ENCODE data around the gene IL17RA. TPM values are rescaled to one million over a fixed set of nuclear protein-coding genes. Genes with fewer than 3 reads are reported as not detected.

Gene IL17RA
- total and polyA plus RNA-seq, 8 donors, result 7.6 to 61.6 (median 8.4) TPM

- Histone ChIP-seq H3K9me3 (no peaks in the 10 kb centered on the region), H3K27me3 (peaks cover 33 to 50% of the 10 kb centered on the region in 2 donors), H3K36me3 (no peaks in the 10 kb centered on the region), H3K27ac (no peak overlapping the region), H3K4me3 (peak overlapping the region; percentile 25 to 56), H3K4me1 (peaks cover 0 to 62% of the 10 kb centered on the region in 2 donors)
- DNase-seq (no peak), ATAC-seq (no peak)
- intact Hi-C loops (cut with DNase I), result no loop called here
- TF ChIP-seq CTCF (IDR thresholded peaks at IDR 0.05), result no peak
Measured at GRCh38 chr22:17120711-17121232, 36.0 kb downstream of the IL17RA start.

- Histone ChIP-seq H3K27me3 (peaks cover 33 to 50% of the 10 kb centered on the region in 2 donors), H3K36me3 (no peaks in the 10 kb centered on the region), H3K4me1 (peaks cover 0 to 54% of the 10 kb centered on the region in 2 donors), H3K27ac (no peak within 1 kb of the TSS), H3K9me3 (no peaks in the 10 kb centered on the region), H3K4me3 (peak within 1 kb of the TSS; percentile 25 to 56)
- DNase-seq (peak in 3 of 4 donors; percentile 60 to 93 (median 65)), ATAC-seq (peak; percentile 70)
- intact Hi-C loops (cut with DNase I), result no loop called here
- no peak for TF ChIP-seq CTCF (IDR thresholded peaks at IDR 0.05)
Measured at GRCh38 chr22:17121233-17122195, 36.7 kb downstream of the IL17RA start, which contains the start of gene TMEM121B. TSS of gene TMEM121B (minus strand) at chr22:17121360. CDS start at chr22:17121127, 233 bp downstream.

- TF ChIP-seq CTCF (IDR thresholded peaks at IDR 0.05), result no peak
- no peak overlapping the region for H3K4me3 ChIP-seq
- no peaks in the 10 kb centered on the region for H3K4me1 ChIP-seq
- intact Hi-C loops (cut with DNase I), result no loop called here
- no peak for ATAC-seq
- H3K9me3 ChIP-seq, result no peaks in the 10 kb centered on the region
- no peak overlapping the region for H3K27ac ChIP-seq
- DNase-seq, result no peak
- H3K27me3 ChIP-seq, result no peaks in the 10 kb centered on the region
- peaks cover 0 to 8% of the 10 kb centered on the region in 2 donors for H3K36me3 ChIP-seq
Measured at GRCh38 chr22:17130199-17130598, 45.4 kb downstream of the IL17RA start.

GRCh38 chr22:17131686-17132085 is 46.9 kb downstream of the IL17RA start:
- no peak for ATAC-seq
- DNase-seq, result no peak
- intact Hi-C loops (cut with DNase I), result no loop called here
- no peak for TF ChIP-seq CTCF (IDR thresholded peaks at IDR 0.05)
- Histone ChIP-seq H3K4me1 (no peaks in the 10 kb centered on the region), H3K4me3 (no peak overlapping the region), H3K9me3 (no peaks in the 10 kb centered on the region), H3K27me3 (no peaks in the 10 kb centered on the region), H3K27ac (no peak overlapping the region), H3K36me3 (peaks cover 0 to 15% of the 10 kb centered on the region in 2 donors)

GRCh38 chr22:17132112-17132511 is 47.3 kb downstream of the IL17RA start:
- DNase-seq (no peak), ATAC-seq (no peak)
- intact Hi-C loops (cut with DNase I), result no loop called here
- Histone ChIP-seq H3K27me3 (no peaks in the 10 kb centered on the region), H3K27ac (no peak overlapping the region), H3K36me3 (peaks cover 0 to 19% of the 10 kb centered on the region in 2 donors), H3K4me3 (no peak overlapping the region), H3K9me3 (no peaks in the 10 kb centered on the region), H3K4me1 (no peaks in the 10 kb centered on the region)
- no peak for TF ChIP-seq CTCF (IDR thresholded peaks at IDR 0.05)
